ENCODE results near the gene HOXA13.

HOXA13 gene

GRCh38 chr7:27169658-27170425 is 30.0 kb downstream of the HOXA13 start:
- no peak for FAIRE-seq

GRCh38 chr7:27168265-27168947 is 31.5 kb downstream of the HOXA13 start:
- FAIRE-seq, result no peak

- no peak for FAIRE-seq
These were observed 32.0 kb downstream of the HOXA13 start for GRCh38 chr7:27167916-27168264.

- FAIRE-seq, result no peak
These were observed 33.1 kb downstream of the HOXA13 start for GRCh38 chr7:27166531-27167505.

GRCh38 chr7:27165996-27166530 is 33.8 kb downstream of the HOXA13 start:
- FAIRE-seq, result no peak

- FAIRE-seq, result peak; percentile 79
These were observed 34.5 kb downstream of the HOXA13 start, which contains the start of gene HOXA9 for GRCh38 chr7:27165089-27165995. TSS of gene HOXA9 (minus strand) at chr7:27165537. CDS start at chr7:27165457, 80 bp downstream.

- FAIRE-seq, result no peak
These were observed 35.4 kb downstream of the HOXA13 start for GRCh38 chr7:27164367-27165088.

- no peak for FAIRE-seq
These were observed 35.9 kb downstream of the HOXA13 start for GRCh38 chr7:27164045-27164366.

- no peak for FAIRE-seq
These were observed 36.4 kb downstream of the HOXA13 start for GRCh38 chr7:27163288-27164044.

GRCh38 chr7:27162561-27163287 is 37.2 kb downstream of the HOXA13 start:
- no peak for FAIRE-seq

- FAIRE-seq, result no peak
These were observed 38.0 kb downstream of the HOXA13 start for GRCh38 chr7:27161721-27162560.

GRCh38 chr7:27161214-27161720 is 38.6 kb downstream of the HOXA13 start:
- no peak for FAIRE-seq

GRCh38 chr7:27160546-27161213 is 39.2 kb downstream of the HOXA13 start:
- peak; percentile 58 for FAIRE-seq

- no peak for FAIRE-seq
These were observed 39.7 kb downstream of the HOXA13 start for GRCh38 chr7:27160145-27160545.

GRCh38 chr7:27159266-27160144 is 40.4 kb downstream of the HOXA13 start:
- no peak for FAIRE-seq

- no peak for FAIRE-seq
These were observed 41.2 kb downstream of the HOXA13 start for GRCh38 chr7:27158436-27159265.
